ENCODE data around the gene EIF6. TPM values are rescaled to one million over a fixed set of nuclear protein-coding genes. Genes with fewer than 3 reads are reported as not detected.

The EIF6 gene
- polyA plus RNA-seq, 1 experiment: 133 TPM

- Histone ChIP-seq H3K4me3 (ENCODE audit: low read depth, low read length) (no peak overlapping the region), H3K27ac (ENCODE audit: low read depth, low read length) (peak overlapping the region; percentile 39), H3K9me3 (ENCODE audit: control insufficient read depth, insufficient read depth, low read length) (peaks cover 5% of the 10 kb centered on the region; the same call in 1 of the 2 replicates), H3K27me3 (ENCODE audit: control insufficient read depth, insufficient read depth, low read length) (peaks cover 4% of the 10 kb centered on the region)
- ChIA-PET CTCF (no interaction called here), POLR2A (no interaction called here)
- DNase-seq (ENCODE audit: low read depth, low spot score): peak; percentile 11
- TF ChIP-seq, protein P1, sequence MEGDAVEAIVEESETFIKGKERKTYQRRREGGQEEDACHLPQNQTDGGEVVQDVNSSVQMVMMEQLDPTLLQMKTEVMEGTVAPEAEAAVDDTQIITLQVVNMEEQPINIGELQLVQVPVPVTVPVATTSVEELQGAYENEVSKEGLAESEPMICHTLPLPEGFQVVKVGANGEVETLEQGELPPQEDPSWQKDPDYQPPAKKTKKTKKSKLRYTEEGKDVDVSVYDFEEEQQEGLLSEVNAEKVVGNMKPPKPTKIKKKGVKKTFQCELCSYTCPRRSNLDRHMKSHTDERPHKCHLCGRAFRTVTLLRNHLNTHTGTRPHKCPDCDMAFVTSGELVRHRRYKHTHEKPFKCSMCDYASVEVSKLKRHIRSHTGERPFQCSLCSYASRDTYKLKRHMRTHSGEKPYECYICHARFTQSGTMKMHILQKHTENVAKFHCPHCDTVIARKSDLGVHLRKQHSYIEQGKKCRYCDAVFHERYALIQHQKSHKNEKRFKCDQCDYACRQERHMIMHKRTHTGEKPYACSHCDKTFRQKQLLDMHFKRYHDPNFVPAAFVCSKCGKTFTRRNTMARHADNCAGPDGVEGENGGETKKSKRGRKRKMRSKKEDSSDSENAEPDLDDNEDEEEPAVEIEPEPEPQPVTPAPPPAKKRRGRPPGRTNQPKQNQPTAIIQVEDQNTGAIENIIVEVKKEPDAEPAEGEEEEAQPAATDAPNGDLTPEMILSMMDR (IDR thresholded peaks at IDR 0.05; ENCODE audit: low read depth, low read length): no peak
Observed at GRCh38 chr20:35232575-35232974, 52.0 kb downstream of the EIF6 start.

Other genes with a start within 250 kb of the EIF6 start
- 85.4 and 94.0 TPM in 2 replicates for gene TRPC4AP, start 192.0 kb downstream of the EIF6 start, polyA plus RNA-seq (2011; rRNA removed)
- gene EDEM2, start 137.4 kb downstream of the EIF6 start, polyA plus RNA-seq (2011; rRNA removed): 28.3 and 30.3 TPM in 2 replicates
- 73.8 and 86.5 TPM in 2 replicates for gene PROCR, start 112.7 kb downstream of the EIF6 start, polyA plus RNA-seq (2011; rRNA removed)
- gene MMP24, start 58.1 kb downstream of the EIF6 start, polyA plus RNA-seq (2011; rRNA removed): 0.40 and 0.45 TPM in 2 replicates
- 35.3 and 44.9 TPM in 2 replicates for gene MMP24OS, start 6.7 kb downstream of the EIF6 start, polyA plus RNA-seq (2011; rRNA removed)
- gene FAM83C, start 7.7 kb upstream of the EIF6 start, polyA plus RNA-seq (2011; rRNA removed): not detected in 2 replicates
- 44.9 and 46.1 TPM in 2 replicates for gene UQCC1, start 127.2 kb upstream of the EIF6 start, polyA plus RNA-seq (2011; rRNA removed)
- gene GDF5, start 153.5 kb upstream of the EIF6 start, polyA plus RNA-seq (2011; rRNA removed): 40.5 and 58.9 TPM in 2 replicates
- gene CEP250, start 170.8 kb upstream of the EIF6 start, polyA plus RNA-seq (2011; rRNA removed): 16.8 and 21.3 TPM in 2 replicates
- gene C20orf173, start 244.9 kb upstream of the EIF6 start, polyA plus RNA-seq (2011; rRNA removed): not detected in 2 replicates